ENCODE measurements around the gene ENTREP3. TPM values are rescaled to one million over a fixed set of nuclear protein-coding genes. Genes with fewer than 3 reads are reported as not detected.
A peak's percentile ranks its signal among the peaks of the same experiment; 100 is the strongest.
"Not testable (repeated sequence)": the region's sequence is repeated elsewhere in the genome, so short reads cannot be mapped to it uniquely, and the experiment has no call there.

Gene ENTREP3
- total RNA-seq, 6 experiments from 2014 or later, result 53.6 to 81.3 (median 58.8) TPM

- Mint-ChIP-seq H3K27me3 (ENCODE audit: insufficient read depth) (peaks cover 5% of the 10 kb centered on the region), H3K36me3 (ENCODE audit: low read depth) (peaks cover 16% of the 10 kb centered on the region), H3K4me3 (peak overlapping the region; percentile 93; the same call in 1 of the 2 replicates), H3K4me1 (ENCODE audit: low read depth) (peaks cover 42% of the 10 kb centered on the region), H3K9me3 (no peaks in the 10 kb centered on the region; the same call in 1 of the 2 replicates), H3K27ac (peak overlapping the region; percentile 81)
- TF ChIP-seq CTCF (IDR thresholded peaks at IDR 0.05), result no peak
- no peak for DNase-seq
Measured at GRCh38 chr1:155241841-155242264, 13.4 kb downstream of the ENTREP3 start.

GRCh38 chr1:155241069-155241679 is 14.1 kb downstream of the ENTREP3 start:
- Mint-ChIP-seq H3K36me3 (ENCODE audit: low read depth) (peaks cover 10% of the 10 kb centered on the region), H3K27me3 (ENCODE audit: insufficient read depth) (peaks cover 5% of the 10 kb centered on the region), H3K27ac (peak overlapping the region; percentile 81)

GRCh38 chr1:155236451-155236850 is 18.8 kb downstream of the ENTREP3 start:
- no peak overlapping the region for H3K4me3 Mint-ChIP-seq
- peaks cover 8% of the 10 kb centered on the region; the same call in 1 of the 2 replicates for H3K36me3 Mint-ChIP-seq (ENCODE audit: low read depth)
- TF ChIP-seq CTCF (IDR thresholded peaks at IDR 0.05), result no peak
- no peaks in the 10 kb centered on the region for H3K9me3 Mint-ChIP-seq
- H3K27ac Mint-ChIP-seq, result no peak overlapping the region
- H3K27me3 Mint-ChIP-seq (ENCODE audit: insufficient read depth), result no peaks in the 10 kb centered on the region; the same call in none of the 2 replicates
- DNase-seq, result no peak
- H3K4me1 Mint-ChIP-seq (ENCODE audit: low read depth), result peaks cover 22% of the 10 kb centered on the region

More at GRCh38 chr1:155241069-155241679, 14.1 kb downstream of the ENTREP3 start:
- DNase-seq, result peak; percentile 86
- peaks cover 42% of the 10 kb centered on the region for H3K4me1 Mint-ChIP-seq (ENCODE audit: low read depth)
- no peaks in the 10 kb centered on the region; the same call in 1 of the 2 replicates for H3K9me3 Mint-ChIP-seq
- peak overlapping the region; percentile 93 for H3K4me3 Mint-ChIP-seq
- TF ChIP-seq CTCF (IDR thresholded peaks at IDR 0.05), result no peak

GRCh38 chr1:155235375-155235774 is 19.9 kb downstream of the ENTREP3 start:
- H3K36me3 Mint-ChIP-seq (ENCODE audit: low read depth); H3K27me3 Mint-ChIP-seq (ENCODE audit: insufficient read depth); H3K4me3 Mint-ChIP-seq; H3K27ac Mint-ChIP-seq; H3K9me3 Mint-ChIP-seq; DNase-seq: not testable (repeated sequence)
- peaks cover 15% of the 10 kb centered on the region for H3K4me1 Mint-ChIP-seq (ENCODE audit: low read depth)

- H3K4me3 Mint-ChIP-seq; H3K27ac Mint-ChIP-seq; DNase-seq; H3K27me3 Mint-ChIP-seq (ENCODE audit: insufficient read depth); H3K9me3 Mint-ChIP-seq; H3K36me3 Mint-ChIP-seq (ENCODE audit: low read depth): not testable (repeated sequence)
- H3K4me1 Mint-ChIP-seq (ENCODE audit: low read depth), result peaks cover 18% of the 10 kb centered on the region
Measured at GRCh38 chr1:155233502-155233901, 21.8 kb downstream of the ENTREP3 start.

- DNase-seq; H3K9me3 Mint-ChIP-seq; H3K27me3 Mint-ChIP-seq (ENCODE audit: insufficient read depth); H3K4me3 Mint-ChIP-seq; H3K36me3 Mint-ChIP-seq (ENCODE audit: low read depth): not testable (repeated sequence)
- H3K4me1 Mint-ChIP-seq (ENCODE audit: low read depth), result peaks cover 28% of the 10 kb centered on the region
- peak overlapping the region; percentile 21 for H3K27ac Mint-ChIP-seq
Measured at GRCh38 chr1:155232001-155232978, 23.0 kb downstream of the ENTREP3 start.

- peaks cover 10% of the 10 kb centered on the region for H3K27me3 Mint-ChIP-seq (ENCODE audit: insufficient read depth)
- peaks cover 35% of the 10 kb centered on the region for H3K4me1 Mint-ChIP-seq (ENCODE audit: low read depth)
- peak overlapping the region; percentile 12; the same call in 1 of the 2 replicates for H3K27ac Mint-ChIP-seq
- DNase-seq; H3K36me3 Mint-ChIP-seq (ENCODE audit: low read depth); H3K4me3 Mint-ChIP-seq; H3K9me3 Mint-ChIP-seq: not testable (repeated sequence)
Measured at GRCh38 chr1:155231302-155231701, 24.0 kb downstream of the ENTREP3 start.
